Breast epithelium (tissue), 3 donors: Measurements from ENCODE around the gene PIK3R5.

Source experiments
- CTCF ChIP-seq, 3 donors: fragments of 450-650 bp; IDR thresholded peaks; one replicate each; pipeline ENCODE4 v1.5.1; 2016 to 2017; ENCODE audit warnings: antibody characterized with exemption in 3 of 3, mild to moderate bottlenecking in 3 of 3, moderate library complexity in 3 of 3
- POLR2A ChIP-seq: fragments of 450-650 bp; IDR thresholded peaks from one replicate; pipeline ENCODE4 v1.6.1; 2016; ENCODE audit warnings: antibody characterized with exemption, mild to moderate bottlenecking, moderate library complexity
- POLR2AphosphoS5 ChIP-seq, 3 donors: sonication (generic); formaldehyde crosslinking; IDR thresholded peaks; one replicate each; pipeline ENCODE4 v1.6.1; 2017; ENCODE audit warnings: antibody characterized with exemption in 3 of 3

- TF ChIP-seq CTCF (IDR thresholded peaks at IDR 0.05) (no peak), POLR2AphosphoS5 (IDR thresholded peaks at IDR 0.05) (no peak), POLR2A (no peak)
Observed at GRCh38 chr17:8979715-8980114, 14.2 kb upstream of the PIK3R5 start.
